Stimulated activated CD8-positive, alpha-beta memory T cell treated with anti-CD3 and anti-CD28 coated beads, Interleukin-12 subunit alpha, Interleukin-12 subunit beta, amount 100 ng/mL, for 4 hours (primary cell): ENCODE measurements around the gene LEFTY1.

Experiments used
- DNase-seq: peaks from one replicate; pipeline ENCODE4 v3.0.0-alpha.2; 2020; ENCODE audit warnings: low read depth

Gene LEFTY1

GRCh38 chr1:225871359-225872074 is 17.4 kb downstream of the LEFTY1 start:
- no peak for DNase-seq

GRCh38 chr1:225870911-225871310 is 18.0 kb downstream of the LEFTY1 start:
- no peak for DNase-seq

GRCh38 chr1:225868631-225869330 is 20.2 kb downstream of the LEFTY1 start:
- no peak for DNase-seq

GRCh38 chr1:225866981-225867380 is 22.0 kb downstream of the LEFTY1 start:
- DNase-seq = no peak

- peak; percentile 59 for DNase-seq
Observed at GRCh38 chr1:225866061-225866837, 22.7 kb downstream of the LEFTY1 start.

- DNase-seq = no peak
Observed at GRCh38 chr1:225865514-225865913, 23.4 kb downstream of the LEFTY1 start.

- no peak for DNase-seq
Observed at GRCh38 chr1:225863167-225863566, 25.8 kb downstream of the LEFTY1 start.

GRCh38 chr1:225862581-225862950 is 26.4 kb downstream of the LEFTY1 start:
- DNase-seq = no peak

- no peak for DNase-seq
Observed at GRCh38 chr1:225861834-225862580, 26.9 kb downstream of the LEFTY1 start.

GRCh38 chr1:225860876-225861441 is 28.0 kb downstream of the LEFTY1 start:
- DNase-seq = no peak

GRCh38 chr1:225860107-225860506 is 28.8 kb downstream of the LEFTY1 start:
- DNase-seq = no peak

GRCh38 chr1:225859151-225859550 is 29.8 kb downstream of the LEFTY1 start:
- DNase-seq = no peak

- DNase-seq = no peak
Observed at GRCh38 chr1:225857256-225857655, 31.7 kb downstream of the LEFTY1 start.

GRCh38 chr1:225855503-225856300 is 33.2 kb downstream of the LEFTY1 start:
- no peak for DNase-seq

- no peak for DNase-seq
Observed at GRCh38 chr1:225853441-225853840, 35.5 kb downstream of the LEFTY1 start.

- DNase-seq = no peak
Observed at GRCh38 chr1:225852413-225853124, 36.4 kb downstream of the LEFTY1 start.

- no peak for DNase-seq
Observed at GRCh38 chr1:225851805-225852204, 37.1 kb downstream of the LEFTY1 start.

GRCh38 chr1:225850370-225850769 is 38.6 kb downstream of the LEFTY1 start:
- DNase-seq = no peak

- no peak for DNase-seq
Observed at GRCh38 chr1:225849925-225850324, 39.0 kb downstream of the LEFTY1 start.
